ENCODE results near the gene DGKZ. TPM values are rescaled to one million over a fixed set of nuclear protein-coding genes. Genes with fewer than 3 reads are reported as not detected.

The DGKZ gene
- total and polyA plus RNA-seq, 10 of the 15 experiments (the other 5 are each of a cell fraction or from before 2014, with no cell fraction given) = 0.50 to 78.4 (median 39.5) TPM

DNA sequence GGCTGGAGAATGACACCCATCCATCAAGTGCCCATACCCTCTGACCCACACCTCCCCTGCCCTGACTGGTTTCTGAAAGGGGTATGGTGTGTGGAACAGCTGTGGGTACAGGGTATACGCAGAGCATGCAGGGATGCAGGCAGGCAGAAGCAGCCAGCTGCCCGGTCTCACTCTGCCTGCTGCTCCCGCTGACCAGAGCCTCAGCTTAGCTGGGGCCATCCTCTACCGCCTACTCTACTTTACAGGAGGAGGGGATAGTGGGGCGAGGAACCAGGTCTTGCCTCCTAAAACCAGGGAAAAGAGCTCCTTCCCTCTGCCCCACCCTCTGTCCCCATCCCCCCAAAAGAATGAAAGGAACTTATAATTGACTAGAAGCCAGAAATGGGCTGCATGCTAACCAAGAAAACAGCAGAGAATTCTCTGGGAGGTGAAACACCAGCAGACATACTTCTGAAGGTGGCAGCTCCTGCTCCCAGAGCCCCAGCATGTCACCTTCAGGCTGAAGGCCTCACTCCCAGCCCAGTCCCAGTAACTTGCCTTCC, 57.3 kb downstream of the DGKZ start:
- no peak overlapping the region for H2AFZ ChIP-seq (ENCODE audit: control insufficient read depth, low read depth, low read length)
- SMC1A ChIA-PET (ENCODE audit: uncharacterized antibody, unreplicated experiment) = no interaction called here
- BruUV-seq (replicated peaks) = no TSS peak
- WGBS (ENCODE audit: insufficient coverage, insufficient replicate concordance, low lambda C conversion rate, missing lambda C conversion rate) = 96% methylated on average over 5 of the region's 5 CpGs
- H3K4me3 ChIP-seq = no peak overlapping the region
- H3K4me1 ChIP-seq (ENCODE audit: control insufficient read depth, insufficient read depth, low read length) = no peaks in the 10 kb centered on the region
- no peak overlapping the region; the same call in 1 of the 2 replicates for H3K9ac ChIP-seq (ENCODE audit: control insufficient read depth, insufficient read depth, low read length)
- in situ Hi-C loops (cut with MboI) = no loop called here
- H3K27ac ChIP-seq (ENCODE audit: control insufficient read depth, insufficient read depth) = no peak overlapping the region
- TF ChIP-seq CBFB (IDR thresholded peaks at IDR 0.05; ENCODE audit: low read depth) = no peak
- no peak for TF ChIP-seq FOS (IDR thresholded peaks at IDR 0.05; ENCODE audit: borderline replicate concordance, extremely low read depth, insufficient read length)
- no peak for TF ChIP-seq TARDBP (IDR thresholded peaks at IDR 0.05; ENCODE audit: borderline replicate concordance)
- TF ChIP-seq ZNF207 (IDR thresholded peaks at IDR 0.05; ENCODE audit: borderline replicate concordance) = no peak
- TF ChIP-seq, protein P1, sequence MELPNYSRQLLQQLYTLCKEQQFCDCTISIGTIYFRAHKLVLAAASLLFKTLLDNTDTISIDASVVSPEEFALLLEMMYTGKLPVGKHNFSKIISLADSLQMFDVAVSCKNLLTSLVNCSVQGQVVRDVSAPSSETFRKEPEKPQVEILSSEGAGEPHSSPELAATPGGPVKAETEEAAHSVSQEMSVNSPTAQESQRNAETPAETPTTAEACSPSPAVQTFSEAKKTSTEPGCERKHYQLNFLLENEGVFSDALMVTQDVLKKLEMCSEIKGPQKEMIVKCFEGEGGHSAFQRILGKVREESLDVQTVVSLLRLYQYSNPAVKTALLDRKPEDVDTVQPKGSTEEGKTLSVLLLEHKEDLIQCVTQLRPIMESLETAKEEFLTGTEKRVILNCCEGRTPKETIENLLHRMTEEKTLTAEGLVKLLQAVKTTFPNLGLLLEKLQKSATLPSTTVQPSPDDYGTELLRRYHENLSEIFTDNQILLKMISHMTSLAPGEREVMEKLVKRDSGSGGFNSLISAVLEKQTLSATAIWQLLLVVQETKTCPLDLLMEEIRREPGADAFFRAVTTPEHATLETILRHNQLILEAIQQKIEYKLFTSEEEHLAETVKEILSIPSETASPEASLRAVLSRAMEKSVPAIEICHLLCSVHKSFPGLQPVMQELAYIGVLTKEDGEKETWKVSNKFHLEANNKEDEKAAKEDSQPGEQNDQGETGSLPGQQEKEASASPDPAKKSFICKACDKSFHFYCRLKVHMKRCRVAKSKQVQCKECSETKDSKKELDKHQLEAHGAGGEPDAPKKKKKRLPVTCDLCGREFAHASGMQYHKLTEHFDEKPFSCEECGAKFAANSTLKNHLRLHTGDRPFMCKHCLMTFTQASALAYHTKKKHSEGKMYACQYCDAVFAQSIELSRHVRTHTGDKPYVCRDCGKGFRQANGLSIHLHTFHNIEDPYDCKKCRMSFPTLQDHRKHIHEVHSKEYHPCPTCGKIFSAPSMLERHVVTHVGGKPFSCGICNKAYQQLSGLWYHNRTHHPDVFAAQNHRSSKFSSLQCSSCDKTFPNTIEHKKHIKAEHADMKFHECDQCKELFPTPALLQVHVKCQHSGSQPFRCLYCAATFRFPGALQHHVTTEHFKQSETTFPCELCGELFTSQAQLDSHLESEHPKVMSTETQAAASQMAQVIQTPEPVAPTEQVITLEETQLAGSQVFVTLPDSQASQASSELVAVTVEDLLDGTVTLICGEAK (IDR thresholded peaks at IDR 0.05; ENCODE audit: borderline replicate concordance) = no peak
- no peak for TF ChIP-seq SMC3 (IDR thresholded peaks at IDR 0.05; ENCODE audit: borderline replicate concordance, low read length)
- no peak for TF ChIP-seq TCF12 (IDR thresholded peaks at IDR 0.05; ENCODE audit: low read depth, low read length)
- no peak for TF ChIP-seq NFIC (IDR thresholded peaks at IDR 0.05; ENCODE audit: low read depth, low read length)
- no peak for TF ChIP-seq NFYA (IDR thresholded peaks at IDR 0.05; ENCODE audit: borderline replicate concordance, low read depth, low read length)
- no peak for TF ChIP-seq CHD2 (IDR thresholded peaks at IDR 0.05; ENCODE audit: borderline replicate concordance, low read depth, low read length)
- TF ChIP-seq RB1 (IDR thresholded peaks at IDR 0.05; ENCODE audit: borderline replicate concordance) = no peak
- no peak for TF ChIP-seq BRCA1 (IDR thresholded peaks at IDR 0.05; ENCODE audit: low read depth, low read length)
- no peak for TF ChIP-seq CEBPB (IDR thresholded peaks at IDR 0.05; ENCODE audit: borderline replicate concordance in 1 of 2, low read depth in 2 of 2, low read length in 2 of 2)
- TF ChIP-seq, protein P2, sequence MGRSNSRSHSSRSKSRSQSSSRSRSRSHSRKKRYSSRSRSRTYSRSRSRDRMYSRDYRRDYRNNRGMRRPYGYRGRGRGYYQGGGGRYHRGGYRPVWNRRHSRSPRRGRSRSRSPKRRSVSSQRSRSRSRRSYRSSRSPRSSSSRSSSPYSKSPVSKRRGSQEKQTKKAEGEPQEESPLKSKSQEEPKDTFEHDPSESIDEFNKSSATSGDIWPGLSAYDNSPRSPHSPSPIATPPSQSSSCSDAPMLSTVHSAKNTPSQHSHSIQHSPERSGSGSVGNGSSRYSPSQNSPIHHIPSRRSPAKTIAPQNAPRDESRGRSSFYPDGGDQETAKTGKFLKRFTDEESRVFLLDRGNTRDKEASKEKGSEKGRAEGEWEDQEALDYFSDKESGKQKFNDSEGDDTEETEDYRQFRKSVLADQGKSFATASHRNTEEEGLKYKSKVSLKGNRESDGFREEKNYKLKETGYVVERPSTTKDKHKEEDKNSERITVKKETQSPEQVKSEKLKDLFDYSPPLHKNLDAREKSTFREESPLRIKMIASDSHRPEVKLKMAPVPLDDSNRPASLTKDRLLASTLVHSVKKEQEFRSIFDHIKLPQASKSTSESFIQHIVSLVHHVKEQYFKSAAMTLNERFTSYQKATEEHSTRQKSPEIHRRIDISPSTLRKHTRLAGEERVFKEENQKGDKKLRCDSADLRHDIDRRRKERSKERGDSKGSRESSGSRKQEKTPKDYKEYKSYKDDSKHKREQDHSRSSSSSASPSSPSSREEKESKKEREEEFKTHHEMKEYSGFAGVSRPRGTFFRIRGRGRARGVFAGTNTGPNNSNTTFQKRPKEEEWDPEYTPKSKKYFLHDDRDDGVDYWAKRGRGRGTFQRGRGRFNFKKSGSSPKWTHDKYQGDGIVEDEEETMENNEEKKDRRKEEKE (IDR thresholded peaks at IDR 0.05) = no peak
- TF ChIP-seq, protein P3, sequence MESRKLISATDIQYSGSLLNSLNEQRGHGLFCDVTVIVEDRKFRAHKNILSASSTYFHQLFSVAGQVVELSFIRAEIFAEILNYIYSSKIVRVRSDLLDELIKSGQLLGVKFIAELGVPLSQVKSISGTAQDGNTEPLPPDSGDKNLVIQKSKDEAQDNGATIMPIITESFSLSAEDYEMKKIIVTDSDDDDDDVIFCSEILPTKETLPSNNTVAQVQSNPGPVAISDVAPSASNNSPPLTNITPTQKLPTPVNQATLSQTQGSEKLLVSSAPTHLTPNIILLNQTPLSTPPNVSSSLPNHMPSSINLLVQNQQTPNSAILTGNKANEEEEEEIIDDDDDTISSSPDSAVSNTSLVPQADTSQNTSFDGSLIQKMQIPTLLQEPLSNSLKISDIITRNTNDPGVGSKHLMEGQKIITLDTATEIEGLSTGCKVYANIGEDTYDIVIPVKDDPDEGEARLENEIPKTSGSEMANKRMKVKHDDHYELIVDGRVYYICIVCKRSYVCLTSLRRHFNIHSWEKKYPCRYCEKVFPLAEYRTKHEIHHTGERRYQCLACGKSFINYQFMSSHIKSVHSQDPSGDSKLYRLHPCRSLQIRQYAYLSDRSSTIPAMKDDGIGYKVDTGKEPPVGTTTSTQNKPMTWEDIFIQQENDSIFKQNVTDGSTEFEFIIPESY (IDR thresholded peaks at IDR 0.05) = no peak
- no peak overlapping the region for H3K4me2 ChIP-seq (ENCODE audit: control insufficient read depth, insufficient read depth)
- RAD21 ChIA-PET (ENCODE audit: unreplicated experiment) = interaction anchor here (1.4 kb wide), 1 partner anchor 85 kb away, joined by 3 read pairs; no protein-coding TSS in a partner anchor
- H3K79me2 ChIP-seq (ENCODE audit: control insufficient read depth, insufficient read depth, low read length) = no peaks in the 10 kb centered on the region
- H3K27me3 ChIP-seq (replicated peaks in 1 of 2; ENCODE audit: control insufficient read depth in 2 of 2, insufficient read depth in 2 of 2, low read length in 1 of 2) = no peaks in the 10 kb centered on the region
- ATAC-seq = no peak
- no peaks in the 10 kb centered on the region for H3K9me3 ChIP-seq (replicated peaks; ENCODE audit: control insufficient read depth, insufficient read depth, low read length)
- FAIRE-seq = no peak
- no peak for DNase-seq (ENCODE audit: low read depth, low spot score)
- CTCF ChIA-PET = interaction anchor here (1.7 kb wide), 1 partner anchor 14 kb away, joined by 4 read pairs; no protein-coding TSS in a partner anchor
- intact Hi-C loops (cut with micrococcal nuclease; ENCODE audit: unreplicated experiment) = no loop called here
- no peaks in the 10 kb centered on the region; the same call in 1 of the 2 replicates for H4K20me1 ChIP-seq (ENCODE audit: control insufficient read depth, insufficient read depth)
- POLR2A ChIA-PET = no interaction called here
- peaks cover 14 to 21% of the 10 kb centered on the region in 2 experiments; a peak in 3 of 4 replicates for H3K36me3 ChIP-seq (ENCODE audit: control insufficient read depth in 2 of 2, insufficient read depth in 2 of 2, low read length in 1 of 2)

Data from GM12878 (cell line).